ENCODE measurements around the gene LRMDA. TPM values are rescaled to one million over a fixed set of nuclear protein-coding genes. Genes with fewer than 3 reads are reported as not detected.

Gene LRMDA
- total and polyA plus RNA-seq, 2 of the 8 experiments (the other 6 are each of a cell fraction or from before 2014, with no cell fraction given) = 0.86 to 2.8 TPM

DNA sequence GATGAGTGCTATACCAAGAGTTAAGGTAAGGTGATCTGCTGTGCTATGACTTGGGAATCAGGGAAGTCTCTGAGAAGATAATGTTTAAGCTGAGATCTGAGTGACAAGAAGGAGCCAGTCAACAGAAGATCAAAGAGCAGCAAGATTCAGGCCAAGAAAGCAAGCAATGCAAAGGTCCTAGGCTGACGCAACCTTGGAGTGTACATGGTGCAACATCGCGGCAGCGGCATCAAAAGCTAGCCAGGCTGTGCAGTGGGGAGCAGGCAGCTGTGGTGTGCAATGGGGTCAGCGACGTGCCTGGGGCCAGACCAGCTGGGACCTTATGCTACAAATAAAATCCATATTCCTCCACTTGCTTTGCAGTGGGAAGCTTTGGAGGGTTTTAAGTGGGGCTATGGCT lies 324.1 kb downstream of the LRMDA start:
- FAIRE-seq = no peak
- POLR2A ChIA-PET (ENCODE audit: partially characterized antibody) = no interaction called here
- CTCF ChIA-PET (ENCODE audit: partially characterized antibody) = interaction anchor here (0.8 kb wide), 1 partner anchor 281 kb away, joined by 3 read pairs; no protein-coding TSS in a partner anchor
- TF ChIP-seq POU5F1 (IDR thresholded peaks at IDR 0.05; ENCODE audit: low read depth, low read length) = no peak
- no peak for TF ChIP-seq NRF1 (IDR thresholded peaks at IDR 0.05; ENCODE audit: low read depth, low read length)
- TF ChIP-seq, protein P1, sequence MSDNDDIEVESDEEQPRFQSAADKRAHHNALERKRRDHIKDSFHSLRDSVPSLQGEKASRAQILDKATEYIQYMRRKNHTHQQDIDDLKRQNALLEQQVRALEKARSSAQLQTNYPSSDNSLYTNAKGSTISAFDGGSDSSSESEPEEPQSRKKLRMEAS (IDR thresholded peaks at IDR 0.05) = no peak

More for the DNA sequence above, 324.1 kb downstream of the LRMDA start:
- Histone ChIP-seq H3K27ac (ENCODE audit: low read depth, low read length) (no peak overlapping the region), H2AFZ (ENCODE audit: low read length) (no peak overlapping the region), H3K4me2 (ENCODE audit: insufficient read depth in 1 of 2, low read depth in 2 of 2, low read length in 2 of 2) (no peak overlapping the region), H3K79me2 (ENCODE audit: control insufficient read depth in 1 of 2, insufficient read depth in 2 of 2, low read length in 2 of 2) (no peaks in the 10 kb centered on the region), H3K4me3 (ENCODE audit: extremely low read depth in 1 of 4, insufficient read depth in 2 of 4, low read depth in 3 of 4, low read length in 4 of 4) (no peak overlapping the region), H4K20me1 (replicated peaks in 1 of 2; ENCODE audit: control insufficient read depth in 1 of 2, insufficient read depth in 2 of 2, low read length in 2 of 2) (no peaks in the 10 kb centered on the region), H2AK5ac (ENCODE audit: low read depth, low read length) (no peak overlapping the region), H2BK12ac (ENCODE audit: low read depth, low read length) (no peak overlapping the region), H3K4me1 (replicated peaks in 1 of 4; ENCODE audit: control insufficient read depth in 3 of 4, insufficient read depth in 4 of 4, low read length in 3 of 4) (peaks cover 0 to 3% (median 0%) of the 10 kb centered on the region in 4 experiments; a peak in 1 of 7 replicates), H2BK15ac (ENCODE audit: low read length) (no peak overlapping the region), H4K8ac (ENCODE audit: extremely low read depth, insufficient read depth, low read length) (no peak overlapping the region), H3K14ac (ENCODE audit: insufficient read length) (no peak overlapping the region), H3K9ac (replicated peaks in 1 of 4; ENCODE audit: extremely low read depth in 1 of 4, low read depth in 3 of 4, low read length in 3 of 4) (no peak overlapping the region), H2BK5ac (ENCODE audit: low read depth, low read length) (no peak overlapping the region), H3K56ac (replicated peaks; ENCODE audit: insufficient read length, low read depth, low read length) (no peak overlapping the region), H3K18ac (ENCODE audit: extremely low read depth, low read length) (no peak overlapping the region), H3K4ac (replicated peaks; ENCODE audit: insufficient read length, low read depth, low read length) (no peak overlapping the region), H4K91ac (replicated peaks; ENCODE audit: insufficient read length, low read length) (no peak overlapping the region), H3K23me2 (ENCODE audit: low read depth, low read length) (no peaks in the 10 kb centered on the region), H3K9me3 (ENCODE audit: insufficient read depth in 2 of 2, low read depth in 1 of 2, low read length in 1 of 2) (peaks cover 0 to 13% of the 10 kb centered on the region in 2 experiments; a peak in 2 of 4 replicates), H2BK120ac (replicated peaks; ENCODE audit: low read depth, low read length) (no peak overlapping the region), H2BK20ac (ENCODE audit: low read length) (no peak overlapping the region), H3K36me3 (ENCODE audit: control insufficient read depth in 2 of 4, insufficient read depth in 4 of 4, low read length in 3 of 4) (no peaks in the 10 kb centered on the region; a peak in 1 of 8 replicates), H3K23ac (ENCODE audit: insufficient read length) (no peak overlapping the region), H3K79me1 (ENCODE audit: low read depth, low read length) (no peaks in the 10 kb centered on the region), H4K5ac (ENCODE audit: insufficient read length, low read depth, low read length) (no peak overlapping the region), H3K27me3 (replicated peaks in 1 of 4; ENCODE audit: control insufficient read depth in 3 of 4, extremely low read depth in 1 of 4, insufficient read depth in 3 of 4, low read length in 3 of 4) (no peaks in the 10 kb centered on the region)
- 86% methylated on average over 6 of the region's 6 CpGs; no CpG with 5 or more reads in 1 of the 2 experiments for WGBS, 2 experiments (ENCODE audit: extremely low coverage in 1 of 2, insufficient coverage in 1 of 2, insufficient read length in 1 of 2, insufficient replicate concordance in 2 of 2, low coverage in 1 of 2, low lambda C conversion rate in 2 of 2, missing lambda C conversion rate in 1 of 2)
- no peak for DNase-seq (ENCODE audit: low read depth in 1 of 2, low spot score in 2 of 2)
